ENCODE measurements around the gene KMT2B.

DNA sequence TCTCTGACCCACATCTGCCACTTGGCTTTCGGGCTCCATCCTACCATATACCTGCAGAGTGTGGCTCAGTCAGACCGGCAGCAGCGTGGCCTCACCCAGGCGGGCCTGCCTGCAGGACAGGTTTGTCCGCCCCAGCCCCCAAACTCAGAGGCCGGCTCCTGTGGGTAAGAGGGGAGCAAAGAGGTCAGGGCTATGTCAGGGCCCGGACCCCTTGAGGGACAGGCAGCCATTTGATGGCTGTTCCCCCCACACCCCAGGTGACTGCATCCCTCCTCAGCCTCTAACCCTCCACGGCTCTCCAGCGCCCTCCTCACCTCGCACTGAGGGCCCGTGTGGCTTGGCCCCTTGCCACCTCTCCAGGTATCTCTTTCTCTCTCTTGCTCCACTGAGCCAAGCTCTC, 25.8 kb upstream of the KMT2B start:
- TF ChIP-seq, protein P1, sequence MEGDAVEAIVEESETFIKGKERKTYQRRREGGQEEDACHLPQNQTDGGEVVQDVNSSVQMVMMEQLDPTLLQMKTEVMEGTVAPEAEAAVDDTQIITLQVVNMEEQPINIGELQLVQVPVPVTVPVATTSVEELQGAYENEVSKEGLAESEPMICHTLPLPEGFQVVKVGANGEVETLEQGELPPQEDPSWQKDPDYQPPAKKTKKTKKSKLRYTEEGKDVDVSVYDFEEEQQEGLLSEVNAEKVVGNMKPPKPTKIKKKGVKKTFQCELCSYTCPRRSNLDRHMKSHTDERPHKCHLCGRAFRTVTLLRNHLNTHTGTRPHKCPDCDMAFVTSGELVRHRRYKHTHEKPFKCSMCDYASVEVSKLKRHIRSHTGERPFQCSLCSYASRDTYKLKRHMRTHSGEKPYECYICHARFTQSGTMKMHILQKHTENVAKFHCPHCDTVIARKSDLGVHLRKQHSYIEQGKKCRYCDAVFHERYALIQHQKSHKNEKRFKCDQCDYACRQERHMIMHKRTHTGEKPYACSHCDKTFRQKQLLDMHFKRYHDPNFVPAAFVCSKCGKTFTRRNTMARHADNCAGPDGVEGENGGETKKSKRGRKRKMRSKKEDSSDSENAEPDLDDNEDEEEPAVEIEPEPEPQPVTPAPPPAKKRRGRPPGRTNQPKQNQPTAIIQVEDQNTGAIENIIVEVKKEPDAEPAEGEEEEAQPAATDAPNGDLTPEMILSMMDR (conservative IDR thresholded peaks at IDR 0.05) = no peak; the same call in 1 of the 2 replicates
- no peak for TF ChIP-seq EZH2 (IDR thresholded peaks at IDR 0.05; ENCODE audit: low read depth)

All from PC-9 (cell line).